GM12875 (cell line): ENCODE data around the gene SC5D.

Experiments
- H3K4me3 ChIP-seq: one replicate; pipeline ENCODE4 v1.5.1; 2011; ENCODE audit warnings: low read depth, low read length, control low read depth
- TF ChIP-seq, protein P1 (sequence below): IDR thresholded peaks from 2 replicates; pipeline ENCODE4 v1.5.1; 2011; ENCODE audit warnings: low read depth, mild to moderate bottlenecking, control low read depth, inconsistent platforms, low read length, moderate library complexity, borderline replicate concordance; ENCODE audit not compliant: insufficient read depth

The SC5D gene

GRCh38 chr11:121268581-121268980, 24.0 kb upstream of the SC5D start:
- H3K4me3 ChIP-seq, result no peak overlapping the region
- TF ChIP-seq, protein P1, sequence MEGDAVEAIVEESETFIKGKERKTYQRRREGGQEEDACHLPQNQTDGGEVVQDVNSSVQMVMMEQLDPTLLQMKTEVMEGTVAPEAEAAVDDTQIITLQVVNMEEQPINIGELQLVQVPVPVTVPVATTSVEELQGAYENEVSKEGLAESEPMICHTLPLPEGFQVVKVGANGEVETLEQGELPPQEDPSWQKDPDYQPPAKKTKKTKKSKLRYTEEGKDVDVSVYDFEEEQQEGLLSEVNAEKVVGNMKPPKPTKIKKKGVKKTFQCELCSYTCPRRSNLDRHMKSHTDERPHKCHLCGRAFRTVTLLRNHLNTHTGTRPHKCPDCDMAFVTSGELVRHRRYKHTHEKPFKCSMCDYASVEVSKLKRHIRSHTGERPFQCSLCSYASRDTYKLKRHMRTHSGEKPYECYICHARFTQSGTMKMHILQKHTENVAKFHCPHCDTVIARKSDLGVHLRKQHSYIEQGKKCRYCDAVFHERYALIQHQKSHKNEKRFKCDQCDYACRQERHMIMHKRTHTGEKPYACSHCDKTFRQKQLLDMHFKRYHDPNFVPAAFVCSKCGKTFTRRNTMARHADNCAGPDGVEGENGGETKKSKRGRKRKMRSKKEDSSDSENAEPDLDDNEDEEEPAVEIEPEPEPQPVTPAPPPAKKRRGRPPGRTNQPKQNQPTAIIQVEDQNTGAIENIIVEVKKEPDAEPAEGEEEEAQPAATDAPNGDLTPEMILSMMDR, result no peak

- TF ChIP-seq, protein P1, result no peak
These were observed 22.4 kb upstream of the SC5D start for GRCh38 chr11:121270001-121270678.

DNA sequence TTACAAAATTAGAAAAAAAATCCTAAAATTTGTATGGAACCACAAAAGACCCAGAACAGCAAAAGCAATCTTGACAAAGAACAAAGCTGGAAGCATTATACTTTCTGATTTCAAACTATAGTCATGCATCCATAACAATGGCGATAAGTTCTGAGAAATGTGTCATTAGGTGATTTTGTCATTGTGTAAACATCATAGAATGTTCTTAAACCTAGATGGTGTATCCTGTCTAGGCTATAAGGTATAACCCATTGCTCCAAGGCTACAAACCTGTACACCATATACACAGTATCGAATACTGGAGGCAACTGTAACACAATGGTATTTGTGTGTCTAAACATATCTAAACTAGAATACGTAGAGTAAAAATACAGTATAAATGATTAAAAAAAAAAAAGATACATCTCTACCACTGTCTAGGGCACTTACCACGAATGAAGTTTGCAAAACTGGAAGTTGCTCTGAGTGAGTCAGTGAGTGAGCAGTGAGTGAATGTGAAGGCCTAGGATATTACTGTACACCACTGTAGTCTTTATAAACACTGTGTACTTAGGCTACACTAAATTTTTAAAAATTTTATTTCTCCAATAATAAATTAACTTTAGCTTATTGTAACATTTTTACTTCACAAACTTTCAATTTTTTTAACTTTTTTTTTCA, 18.1 kb upstream of the SC5D start:
- no peak overlapping the region for H3K4me3 ChIP-seq
- TF ChIP-seq, protein P1, result no peak

More at GRCh38 chr11:121270001-121270678, 22.4 kb upstream of the SC5D start:
- H3K4me3 ChIP-seq, result no peak overlapping the region

- TF ChIP-seq, protein P1, result no peak
- H3K4me3 ChIP-seq, result no peak overlapping the region
These were observed 10.9 kb upstream of the SC5D start for GRCh38 chr11:121281698-121282097.

DNA sequence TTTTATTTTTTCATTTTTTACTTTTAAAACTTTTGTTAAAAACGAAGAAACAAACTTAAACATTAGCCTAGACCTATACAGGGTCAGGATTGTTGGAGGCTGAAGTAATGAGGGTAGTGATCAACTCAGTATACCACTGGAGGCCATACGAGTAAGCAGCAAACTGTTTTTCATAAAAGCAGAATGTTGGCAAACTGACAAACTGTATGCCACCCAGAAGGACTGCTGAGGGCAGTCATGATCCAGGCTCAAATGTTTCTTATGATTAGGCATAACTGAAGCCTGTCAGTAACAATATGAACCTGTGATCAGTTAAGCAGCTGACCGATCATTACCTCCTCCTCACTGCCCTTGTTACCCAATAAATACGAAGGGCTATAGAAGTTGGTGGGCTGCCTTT, 10.2 kb upstream of the SC5D start:
- TF ChIP-seq, protein P1, result no peak
- H3K4me3 ChIP-seq, result no peak overlapping the region

DNA sequence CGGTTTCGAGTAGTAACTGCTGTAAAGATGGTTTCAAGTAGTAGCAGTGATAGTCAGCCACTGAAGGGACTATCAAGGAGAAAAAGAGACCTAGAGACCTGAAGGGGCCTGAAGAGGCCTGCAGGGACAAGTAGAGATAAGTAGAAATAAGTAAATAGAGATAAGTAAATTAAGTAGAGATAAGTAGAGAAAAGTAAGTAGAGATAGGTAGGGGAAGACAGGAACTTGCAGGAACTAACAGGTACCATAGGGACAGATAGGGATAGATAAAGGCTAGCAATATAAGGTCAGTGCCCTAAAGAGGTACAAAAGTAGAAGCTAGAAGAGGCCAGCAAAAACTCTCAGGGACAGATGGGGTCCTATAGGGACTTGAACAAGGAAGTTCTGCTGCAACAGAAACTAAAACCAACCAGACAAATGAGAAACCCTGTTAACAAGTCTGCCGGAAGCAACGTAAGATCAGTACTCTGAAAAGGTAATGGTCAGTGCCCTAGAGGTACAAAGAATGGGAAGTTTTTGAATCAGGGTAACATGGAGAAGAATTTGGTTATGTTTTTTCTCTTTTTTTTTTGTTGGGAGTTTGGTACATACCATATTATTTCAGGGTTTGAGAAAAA, 9.6 kb upstream of the SC5D start:
- H3K4me3 ChIP-seq, result no peak overlapping the region
- TF ChIP-seq, protein P1, result no peak
